ENCODE data around the gene FAF1.
"Not testable (repeated sequence)": the region's sequence is repeated elsewhere in the genome, so short reads cannot be mapped to it uniquely, and the experiment has no call there.

FAF1 gene

GRCh38 chr1:50775740-50776139 is 184.3 kb downstream of the FAF1 start:
- no peak for DNase-seq (ENCODE audit: low spot score)

DNA sequence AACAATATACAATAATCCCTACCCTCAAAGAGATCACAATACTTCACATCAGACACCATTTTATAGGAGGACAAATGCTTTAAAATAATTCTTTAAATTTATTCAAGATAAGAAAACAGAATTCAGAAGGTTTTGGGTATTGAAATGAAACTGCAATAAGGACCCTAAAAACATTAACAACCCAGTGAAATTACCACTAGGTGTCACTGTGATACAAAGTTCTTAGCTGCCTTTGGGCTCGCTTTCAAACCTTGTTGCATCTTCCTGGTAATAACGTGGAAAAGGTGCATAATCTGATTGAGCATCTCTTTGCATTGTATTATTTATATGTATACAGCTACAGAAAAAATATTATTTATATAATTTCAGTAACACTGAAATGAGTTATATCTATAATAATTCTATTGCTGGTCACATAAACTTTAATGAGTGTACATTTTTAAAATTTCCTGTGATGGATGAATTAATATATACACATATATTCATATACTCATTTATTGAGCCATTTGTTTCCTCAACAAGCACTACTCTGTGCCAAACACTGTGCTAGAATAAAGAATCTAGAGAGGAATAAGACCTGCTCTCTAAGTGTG is 185.2 kb downstream of the FAF1 start:
- peak; percentile 6 for DNase-seq (ENCODE audit: low spot score)

DNA sequence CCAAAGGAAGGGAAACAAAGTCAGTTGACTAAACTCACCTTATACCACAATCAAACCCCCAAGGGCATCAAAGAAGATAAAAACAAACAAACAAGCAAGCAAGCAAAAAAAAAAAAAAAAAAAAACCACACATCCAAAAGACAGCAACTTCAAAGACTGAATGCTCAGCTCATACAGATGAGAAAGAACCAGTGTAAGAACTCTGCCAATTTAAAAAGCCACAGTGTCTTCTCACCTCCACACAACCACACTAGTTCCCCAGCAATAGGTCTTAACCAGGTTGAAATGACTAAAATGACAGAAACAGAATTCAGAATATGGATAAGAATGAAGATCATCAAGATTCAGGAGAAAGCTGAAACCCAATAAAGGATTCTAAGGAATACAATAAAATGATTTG is 193.4 kb downstream of the FAF1 start:
- DNase-seq (ENCODE audit: low spot score), result no peak

DNA sequence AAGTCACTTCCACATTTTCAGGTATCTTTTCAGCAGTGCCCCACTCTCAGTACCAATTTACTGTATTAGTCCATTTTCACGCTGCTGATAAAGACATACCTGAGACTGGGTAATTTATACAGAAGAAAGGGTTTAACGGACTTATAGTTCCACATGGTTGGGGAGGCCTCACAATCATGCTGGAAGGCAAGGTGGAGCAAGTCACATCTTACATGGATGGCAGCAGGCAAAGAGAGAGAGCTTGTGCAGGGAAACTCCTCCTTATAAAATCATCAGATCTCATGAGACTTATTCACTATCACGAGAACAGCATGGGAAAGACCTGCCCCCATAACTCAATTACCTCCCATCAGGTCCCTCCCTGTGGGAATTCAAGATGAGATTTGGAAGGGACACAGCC is 203.5 kb downstream of the FAF1 start:
- DNase-seq (ENCODE audit: low spot score), result not testable (repeated sequence)

- not testable (repeated sequence) for DNase-seq (ENCODE audit: low spot score)
Measured at GRCh38 chr1:50754764-50755163, 205.3 kb downstream of the FAF1 start.

- peak; percentile 7 for DNase-seq (ENCODE audit: low spot score)
Measured at GRCh38 chr1:50750021-50750619, 209.9 kb downstream of the FAF1 start.

DNA sequence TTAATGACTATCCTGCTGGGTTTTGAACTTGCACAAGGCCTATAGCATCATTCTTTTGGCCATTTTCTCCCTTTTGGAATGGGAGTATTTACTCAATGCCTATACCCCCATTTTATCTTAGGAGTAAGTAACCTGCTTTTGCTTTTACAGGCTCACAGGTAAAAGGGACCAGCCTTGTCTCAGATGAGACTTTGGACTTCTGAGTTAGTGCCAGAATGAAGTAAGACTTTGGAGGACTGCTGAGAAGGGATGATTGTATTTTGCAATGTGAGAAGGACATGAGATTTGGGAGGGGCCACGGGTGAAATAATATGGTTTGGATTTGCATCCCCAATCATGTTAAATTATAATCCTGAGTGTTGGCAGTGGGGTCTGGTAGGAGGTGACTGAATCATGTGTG is 212.7 kb downstream of the FAF1 start:
- no peak for DNase-seq (ENCODE audit: low spot score)

DNA sequence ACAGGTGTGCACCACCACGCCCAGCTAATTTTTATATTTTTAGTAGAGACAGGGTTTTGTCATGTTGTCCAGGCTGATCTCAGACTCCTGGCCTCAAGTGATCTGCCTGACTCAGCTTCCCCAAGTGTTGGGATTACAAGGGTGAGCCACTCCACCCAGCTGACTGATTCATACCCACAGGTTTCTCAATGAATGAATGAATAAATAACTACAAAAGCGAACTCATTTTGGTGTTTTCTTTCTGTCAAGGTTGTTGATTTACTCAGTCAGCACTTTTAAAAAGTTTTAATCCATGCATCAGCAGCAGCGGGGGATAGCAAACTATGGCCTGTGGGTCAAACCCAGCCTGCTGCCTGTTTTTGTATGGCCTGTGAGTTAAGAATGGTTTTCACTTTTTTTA is 217.5 kb downstream of the FAF1 start:
- DNase-seq (ENCODE audit: low spot score), result no peak

DNA sequence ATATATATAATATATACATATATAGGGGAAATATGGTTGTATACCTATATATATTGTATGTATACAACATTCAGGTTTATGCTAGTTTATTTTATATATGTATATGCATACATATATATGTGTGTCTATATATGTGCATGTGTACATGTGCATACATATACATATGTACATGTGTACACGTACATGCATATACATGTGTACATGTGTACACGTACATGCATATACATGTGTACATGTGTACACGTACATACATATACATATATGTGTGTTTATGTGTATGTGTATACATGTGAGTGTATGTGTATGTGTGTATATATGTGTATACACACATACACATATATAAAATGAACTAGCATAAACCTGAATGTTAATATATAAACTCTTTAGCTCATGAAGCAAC is 220.9 kb downstream of the FAF1 start:
- no peak for DNase-seq (ENCODE audit: low spot score)

GRCh38 chr1:50735443-50735842 is 224.6 kb downstream of the FAF1 start:
- peak; percentile 10 for DNase-seq (ENCODE audit: low spot score)

- not testable (repeated sequence) for DNase-seq (ENCODE audit: low spot score)
Measured at GRCh38 chr1:50727578-50727977, 232.5 kb downstream of the FAF1 start.

GRCh38 chr1:50724626-50725286 is 235.3 kb downstream of the FAF1 start:
- DNase-seq (ENCODE audit: low spot score), result no peak

DNA sequence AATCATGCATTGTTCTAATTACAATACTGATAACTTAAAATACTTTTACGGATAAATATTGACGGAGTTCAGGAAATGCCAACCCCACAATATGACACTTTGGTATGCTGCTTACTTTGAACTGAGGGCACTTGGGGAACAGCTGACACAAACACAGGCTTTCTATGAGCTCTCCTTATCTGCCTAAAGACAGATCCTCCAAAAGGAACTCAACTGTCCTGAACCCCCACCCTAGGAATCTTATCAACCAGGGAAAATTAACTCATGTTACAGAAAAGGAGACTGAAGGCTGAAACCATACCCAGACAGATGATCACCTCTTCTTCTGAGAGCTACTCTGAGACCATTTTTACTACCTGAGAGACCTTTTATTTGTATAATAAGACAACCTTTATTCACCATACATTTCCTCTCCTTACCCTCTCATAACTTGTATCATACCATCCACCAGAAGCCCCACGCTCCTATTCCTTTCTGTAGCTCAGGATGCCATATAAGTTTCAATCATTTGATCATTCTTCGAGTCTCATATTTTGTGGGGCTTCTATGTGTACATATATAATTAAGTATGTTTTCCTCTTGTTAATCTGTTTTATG is 239.5 kb downstream of the FAF1 start:
- no peak for DNase-seq (ENCODE audit: low spot score)

DNA sequence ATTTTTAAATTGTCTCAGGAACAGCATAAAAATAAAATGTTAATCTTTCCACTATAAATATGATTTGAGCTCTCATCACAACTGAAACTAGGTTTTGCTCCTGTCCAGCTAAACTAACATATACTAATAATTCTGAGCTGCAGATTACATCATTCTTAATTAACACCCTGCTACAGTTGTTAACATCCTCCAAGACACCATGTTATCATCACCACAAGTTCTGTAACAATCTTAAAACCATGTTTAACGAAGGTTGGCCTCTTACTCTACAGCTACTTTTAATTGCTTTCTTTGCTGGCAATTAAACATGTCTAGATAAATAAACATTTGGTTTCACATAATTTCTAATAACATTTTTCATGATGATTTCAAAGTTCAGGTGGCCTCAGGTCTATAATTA is 240.9 kb downstream of the FAF1 start:
- DNase-seq (ENCODE audit: low spot score), result no peak

DNA sequence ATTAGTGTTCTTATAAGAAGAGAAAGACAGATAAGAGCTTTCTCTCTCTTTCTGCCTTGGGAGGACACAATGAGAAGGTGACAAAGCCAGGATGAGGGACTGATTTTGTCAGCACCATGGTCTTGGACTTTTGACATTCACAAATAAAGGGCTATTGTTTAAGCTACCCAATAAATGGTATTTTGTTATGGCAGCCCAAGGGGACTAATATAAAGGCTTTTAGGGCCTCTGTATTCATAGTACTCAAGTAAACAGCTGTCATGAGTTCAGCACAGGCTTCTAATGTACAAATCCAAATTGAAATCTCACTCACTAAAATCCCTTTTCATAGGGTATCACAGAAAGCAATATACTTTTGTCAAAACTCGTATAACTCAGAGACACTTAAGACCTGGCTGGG is 242.7 kb downstream of the FAF1 start:
- no peak for DNase-seq (ENCODE audit: low spot score)

DNA sequence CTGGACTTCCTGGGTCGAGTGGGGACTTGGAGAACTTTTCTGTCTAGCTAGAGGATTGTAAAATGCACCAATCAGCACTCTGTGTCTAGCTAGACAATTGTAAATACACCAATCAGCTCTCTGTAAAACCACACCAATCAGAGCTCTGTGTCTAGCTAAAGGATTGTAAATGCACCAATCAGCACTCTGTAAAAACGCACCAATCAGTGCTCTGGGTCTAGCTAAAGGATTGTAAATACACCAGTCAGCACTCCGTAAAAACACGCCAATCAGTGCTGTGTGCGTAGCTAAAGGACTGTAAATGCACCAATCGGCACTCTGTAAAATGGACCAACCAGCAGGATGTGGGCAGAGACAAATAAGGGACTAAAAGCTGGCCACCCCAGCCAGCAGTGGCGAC is 243.6 kb downstream of the FAF1 start:
- not testable (repeated sequence) for DNase-seq (ENCODE audit: low spot score)

DNA sequence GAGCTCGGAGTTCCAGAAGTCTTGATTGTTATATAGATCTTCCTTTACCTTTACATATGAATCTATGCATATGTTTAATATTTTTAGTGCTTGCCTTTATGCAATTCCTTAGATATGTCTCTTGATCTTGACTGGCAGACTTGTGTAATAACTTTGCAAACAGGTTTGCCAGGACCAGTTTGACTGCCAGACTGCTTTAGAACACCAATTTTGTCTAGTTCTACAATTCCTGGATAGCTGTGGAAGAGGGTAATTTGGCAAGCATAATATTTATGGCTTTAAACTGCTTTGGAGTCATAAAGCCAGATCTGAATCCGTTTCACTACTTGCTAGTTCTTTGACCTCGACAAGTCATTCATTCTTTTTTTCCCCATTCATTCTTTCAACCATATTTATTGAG is 250.0 kb downstream of the FAF1 start:
- DNase-seq (ENCODE audit: low spot score), result no peak

- no peak for DNase-seq (ENCODE audit: low spot score)
Measured at GRCh38 chr1:50707824-50708223, 252.2 kb downstream of the FAF1 start.

GRCh38 chr1:50705699-50706098 is 254.4 kb downstream of the FAF1 start:
- no peak for DNase-seq (ENCODE audit: low spot score)

GRCh38 chr1:50705041-50705440 is 255.0 kb downstream of the FAF1 start:
- DNase-seq (ENCODE audit: low spot score), result no peak

- peak; percentile 23 for DNase-seq (ENCODE audit: low spot score)
Measured at GRCh38 chr1:50704126-50704525, 255.9 kb downstream of the FAF1 start.

GRCh38 chr1:50703240-50703639 is 256.8 kb downstream of the FAF1 start:
- DNase-seq (ENCODE audit: low spot score), result no peak

- no peak for DNase-seq (ENCODE audit: low spot score)
Measured at GRCh38 chr1:50702395-50702794, 257.7 kb downstream of the FAF1 start.

Measured in HuH-7.5 (cell line).